ENCODE measurements around the gene CCDC141.
"Not testable (repeated sequence)": the region's sequence is repeated elsewhere in the genome, so short reads cannot be mapped to it uniquely, and the experiment has no call there.

Gene CCDC141

DNA sequence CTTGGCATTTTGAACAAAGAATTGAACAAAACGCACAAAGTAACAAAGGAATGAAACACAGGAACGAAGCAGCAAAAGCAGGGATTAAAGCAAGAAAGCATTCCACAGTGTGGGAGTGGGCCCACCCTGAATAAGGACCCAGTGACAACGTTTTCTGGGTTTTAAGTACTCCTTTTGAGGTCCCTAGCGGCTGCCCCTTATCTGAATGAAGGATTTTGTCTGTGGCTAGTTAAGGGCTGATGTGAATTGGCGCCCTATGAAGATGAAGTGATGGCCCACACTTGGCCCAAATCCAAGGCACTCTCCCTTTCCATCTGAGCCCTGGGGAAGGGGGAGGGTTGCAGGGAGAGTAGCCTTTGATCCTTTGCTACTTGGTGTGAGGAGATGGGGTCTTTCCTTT is 7.8 kb upstream of the CCDC141 start:
- H3K27me3 ChIP-seq (ENCODE audit: insufficient read depth, poor library complexity, severe bottlenecking) = no peaks in the 10 kb centered on the region
- no peak overlapping the region for H3K4me3 ChIP-seq (replicated peaks; ENCODE audit: insufficient read depth, low read length)
- no peak overlapping the region for H3K27ac ChIP-seq (replicated peaks)
- no peak for DNase-seq (ENCODE audit: low read depth in 1 of 2, low spot score in 1 of 2)
- no peak for TF ChIP-seq CTCF (IDR thresholded peaks at IDR 0.05; ENCODE audit: insufficient read depth, low read length)

GRCh38 chr2:179053568-179053967 is 3.6 kb upstream of the CCDC141 start:
- not testable (repeated sequence) for DNase-seq (ENCODE audit: low read depth in 1 of 2, low spot score in 1 of 2); H3K27ac ChIP-seq (replicated peaks); H3K27me3 ChIP-seq (ENCODE audit: insufficient read depth, poor library complexity, severe bottlenecking); H3K4me3 ChIP-seq (replicated peaks; ENCODE audit: insufficient read depth, low read length)

GRCh38 chr2:179051250-179051649 is 1.3 kb upstream of the CCDC141 start:
- H3K4me3 ChIP-seq (replicated peaks; ENCODE audit: insufficient read depth, low read length) = no peak overlapping the region
- TF ChIP-seq CTCF (IDR thresholded peaks at IDR 0.05; ENCODE audit: insufficient read depth, low read length) = no peak
- no peak overlapping the region for H3K27ac ChIP-seq (replicated peaks)
- no peaks in the 10 kb centered on the region for H3K27me3 ChIP-seq (ENCODE audit: insufficient read depth, poor library complexity, severe bottlenecking)
- no peak for DNase-seq (ENCODE audit: low read depth in 1 of 2, low spot score in 1 of 2)

GRCh38 chr2:179050755-179051154 is 818 bp upstream of the CCDC141 start:
- no peak overlapping the region for H3K4me3 ChIP-seq (replicated peaks; ENCODE audit: insufficient read depth, low read length)
- H3K27me3 ChIP-seq (ENCODE audit: insufficient read depth, poor library complexity, severe bottlenecking) = no peaks in the 10 kb centered on the region
- TF ChIP-seq POLR2AphosphoS5 (IDR thresholded peaks at IDR 0.05; ENCODE audit: low read depth) = no peak
- TF ChIP-seq GABPA (IDR thresholded peaks at IDR 0.05; ENCODE audit: low read depth) = no peak
- no peak for TF ChIP-seq CTCF (IDR thresholded peaks at IDR 0.05; ENCODE audit: insufficient read depth, low read length)
- TF ChIP-seq REST (IDR thresholded peaks at IDR 0.05; ENCODE audit: insufficient replicate concordance, low read depth) = no peak
- no peak for TF ChIP-seq SPI1 (IDR thresholded peaks at IDR 0.05; ENCODE audit: borderline replicate concordance, low read depth)
- no peak for DNase-seq (ENCODE audit: low read depth in 1 of 2, low spot score in 1 of 2)
- no peak overlapping the region for H3K27ac ChIP-seq (replicated peaks)

DNA sequence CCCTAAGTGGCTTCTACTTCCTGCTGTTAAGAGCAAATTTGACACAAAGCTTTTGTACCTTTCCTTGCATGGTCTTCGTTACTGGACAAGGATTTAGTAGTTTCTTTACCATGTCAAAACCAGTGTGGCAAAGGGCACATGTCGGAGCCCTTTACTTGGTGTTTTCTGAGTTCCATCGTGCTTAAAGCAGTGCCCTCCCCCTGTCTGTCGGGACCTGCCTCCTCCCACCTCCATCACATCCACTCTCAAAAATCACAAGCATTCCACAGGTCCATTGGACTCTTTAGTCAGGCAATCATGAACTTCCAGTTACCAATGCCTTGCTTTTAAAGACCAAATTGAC is 763 bp downstream of the CCDC141 start:
- Histone ChIP-seq H3K4me3 (replicated peaks; ENCODE audit: insufficient read depth, low read length) (no peak overlapping the region), H3K27me3 (ENCODE audit: insufficient read depth, poor library complexity, severe bottlenecking) (no peaks in the 10 kb centered on the region), H3K27ac (replicated peaks) (no peak overlapping the region)
- no peak for TF ChIP-seq POLR2AphosphoS5 (IDR thresholded peaks at IDR 0.05; ENCODE audit: low read depth)
- TF ChIP-seq CTCF (IDR thresholded peaks at IDR 0.05; ENCODE audit: insufficient read depth, low read length) = no peak
- TF ChIP-seq GABPA (IDR thresholded peaks at IDR 0.05; ENCODE audit: low read depth) = no peak
- TF ChIP-seq SPI1 (IDR thresholded peaks at IDR 0.05; ENCODE audit: borderline replicate concordance, low read depth) = no peak
- TF ChIP-seq REST (IDR thresholded peaks at IDR 0.05; ENCODE audit: insufficient replicate concordance, low read depth) = no peak
- DNase-seq (ENCODE audit: low read depth in 1 of 2, low spot score in 1 of 2) = no peak
